ENCODE measurements around the gene RSRC2.
"Not testable (repeated sequence)": the region's sequence is repeated elsewhere in the genome, so short reads cannot be mapped to it uniquely, and the experiment has no call there.

Gene RSRC2

DNA sequence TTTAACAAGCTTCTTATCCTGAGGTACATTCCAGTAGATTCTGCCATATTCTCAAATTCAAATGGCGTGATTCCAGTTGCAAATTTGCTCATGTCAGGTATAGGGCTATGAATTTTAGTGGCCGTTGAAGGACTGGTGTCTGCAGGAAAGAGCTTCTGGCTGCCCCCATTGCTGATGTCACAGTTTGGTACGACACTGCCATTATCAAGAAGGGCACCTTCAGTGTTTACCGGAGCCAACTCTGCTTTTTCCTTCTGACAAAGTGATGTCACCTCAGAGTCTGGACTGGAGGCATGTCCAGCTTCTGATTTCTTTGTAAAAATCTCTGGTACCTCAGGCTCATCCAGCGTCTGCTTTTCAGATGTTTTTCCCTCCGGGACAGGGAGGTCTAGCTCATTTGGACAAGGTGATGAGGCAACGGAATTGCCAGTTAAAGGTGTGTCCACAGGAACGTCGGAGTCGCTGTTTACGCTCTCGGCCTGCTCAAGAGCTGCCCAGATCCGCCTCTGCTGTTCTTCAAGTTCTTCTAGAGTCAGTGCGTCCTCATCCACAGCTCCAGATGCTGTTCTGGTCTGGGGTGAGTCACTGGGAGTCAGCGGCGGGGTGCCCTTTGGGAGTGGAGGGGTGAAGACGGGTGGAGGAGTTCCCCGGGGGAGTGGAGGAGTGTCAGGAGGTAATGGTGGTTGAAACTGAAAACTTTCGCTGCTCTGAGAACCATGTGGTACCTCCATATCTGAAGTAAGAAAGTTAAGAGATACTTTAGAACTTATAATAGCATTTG, 53.0 kb downstream of the RSRC2 start:
- peak; percentile 45 for DNase-seq
- TF ChIP-seq, protein P1, sequence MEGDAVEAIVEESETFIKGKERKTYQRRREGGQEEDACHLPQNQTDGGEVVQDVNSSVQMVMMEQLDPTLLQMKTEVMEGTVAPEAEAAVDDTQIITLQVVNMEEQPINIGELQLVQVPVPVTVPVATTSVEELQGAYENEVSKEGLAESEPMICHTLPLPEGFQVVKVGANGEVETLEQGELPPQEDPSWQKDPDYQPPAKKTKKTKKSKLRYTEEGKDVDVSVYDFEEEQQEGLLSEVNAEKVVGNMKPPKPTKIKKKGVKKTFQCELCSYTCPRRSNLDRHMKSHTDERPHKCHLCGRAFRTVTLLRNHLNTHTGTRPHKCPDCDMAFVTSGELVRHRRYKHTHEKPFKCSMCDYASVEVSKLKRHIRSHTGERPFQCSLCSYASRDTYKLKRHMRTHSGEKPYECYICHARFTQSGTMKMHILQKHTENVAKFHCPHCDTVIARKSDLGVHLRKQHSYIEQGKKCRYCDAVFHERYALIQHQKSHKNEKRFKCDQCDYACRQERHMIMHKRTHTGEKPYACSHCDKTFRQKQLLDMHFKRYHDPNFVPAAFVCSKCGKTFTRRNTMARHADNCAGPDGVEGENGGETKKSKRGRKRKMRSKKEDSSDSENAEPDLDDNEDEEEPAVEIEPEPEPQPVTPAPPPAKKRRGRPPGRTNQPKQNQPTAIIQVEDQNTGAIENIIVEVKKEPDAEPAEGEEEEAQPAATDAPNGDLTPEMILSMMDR (IDR thresholded peaks at IDR 0.05; ENCODE audit: low read depth, low read length, missing control alignments), result no peak
- in situ Hi-C loops (cut with HindIII; ENCODE audit: low pct_ligation_motif_present, low sequenced_read_pairs), result loop anchor here (10.0 kb wide), 1 partner anchor 79 kb away; no protein-coding TSS in a partner anchor
- Histone ChIP-seq H3K4me3 (ENCODE audit: low read depth, low read length) (no peak overlapping the region), H3K27ac (no peak overlapping the region), H3K36me3 (replicated peaks) (peaks cover 41% of the 10 kb centered on the region), H3K27me3 (replicated peaks) (no peaks in the 10 kb centered on the region)

DNA sequence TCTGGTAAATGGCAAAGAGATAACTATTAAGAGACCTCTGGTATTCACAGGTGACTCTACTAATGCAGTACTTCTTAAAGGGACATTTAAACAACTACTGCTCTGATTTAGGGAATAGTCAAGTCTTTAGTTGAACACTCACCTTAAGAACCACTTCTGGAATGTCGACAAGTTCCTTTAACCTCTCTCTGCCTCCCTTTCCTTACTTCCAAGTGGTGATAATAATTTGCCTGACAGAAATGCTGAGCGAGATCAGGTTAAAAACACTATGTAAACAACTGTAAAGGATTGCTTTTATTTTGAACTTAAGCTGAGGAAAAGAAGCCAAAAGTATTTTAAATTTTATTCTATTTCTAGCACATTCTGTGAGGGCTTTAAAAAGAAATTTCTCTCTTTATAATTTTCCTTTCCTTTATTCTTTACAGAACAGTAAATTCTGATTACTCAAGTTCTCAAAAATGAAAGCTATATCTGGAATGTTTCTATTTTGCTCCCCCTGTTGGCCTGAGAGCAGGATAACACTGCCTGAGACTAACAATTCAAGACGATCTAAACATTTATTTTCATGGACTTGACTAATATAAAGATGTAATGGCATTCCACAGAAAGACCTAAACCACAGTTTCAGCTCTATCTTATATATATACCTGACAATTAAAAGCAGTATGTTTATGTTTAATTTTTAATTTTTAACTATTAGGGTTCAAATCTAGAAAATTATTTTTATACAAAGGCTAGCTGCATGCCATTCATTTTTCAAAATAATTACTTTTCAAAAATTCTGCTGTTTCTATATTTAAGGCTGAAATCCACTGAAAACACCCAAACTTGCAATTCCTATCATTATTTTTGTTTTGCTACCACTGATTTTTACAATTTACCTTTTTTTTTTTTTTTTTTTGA, 55.2 kb downstream of the RSRC2 start:
- Histone ChIP-seq H3K27ac (peak overlapping the region; percentile 47), H3K27me3 (replicated peaks) (no peaks in the 10 kb centered on the region), H3K36me3 (replicated peaks) (peaks cover 34% of the 10 kb centered on the region), H3K4me3 (ENCODE audit: low read depth, low read length) (no peak overlapping the region)
- TF ChIP-seq, protein P1 (IDR thresholded peaks at IDR 0.05; ENCODE audit: low read depth, low read length, missing control alignments), result peak; percentile 78
- no peak for DNase-seq
- in situ Hi-C loops (cut with HindIII; ENCODE audit: low pct_ligation_motif_present, low sequenced_read_pairs), result loop anchor here (10.0 kb wide), 1 partner anchor 77 kb away; no protein-coding TSS in a partner anchor

DNA sequence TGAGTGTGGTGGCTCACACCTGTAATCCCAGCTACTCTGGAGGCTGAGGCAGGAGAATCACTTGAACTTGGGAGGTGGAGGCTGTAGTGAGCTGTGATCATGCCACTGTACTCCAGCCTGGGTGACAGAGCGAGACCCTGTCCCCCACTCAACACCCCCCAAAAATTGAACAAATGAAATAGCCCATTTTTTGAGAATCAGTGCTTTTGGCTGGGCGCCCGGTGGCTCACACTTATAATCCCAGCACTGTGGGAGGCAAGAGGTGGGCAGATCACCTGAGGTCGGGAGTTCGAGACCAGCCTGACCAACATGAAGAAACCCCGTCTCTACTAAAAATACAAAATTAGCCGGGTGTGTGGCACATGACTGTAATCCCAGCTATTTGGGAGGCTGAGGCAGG, 56.2 kb downstream of the RSRC2 start:
- in situ Hi-C loops (cut with HindIII; ENCODE audit: low pct_ligation_motif_present, low sequenced_read_pairs), result loop anchor here (10.0 kb wide), 1 partner anchor 76 kb away; no protein-coding TSS in a partner anchor
- H3K4me3 ChIP-seq (ENCODE audit: low read depth, low read length); H3K27me3 ChIP-seq (replicated peaks); H3K27ac ChIP-seq; DNase-seq: not testable (repeated sequence)
- peaks cover 26% of the 10 kb centered on the region for H3K36me3 ChIP-seq (replicated peaks)

DNA sequence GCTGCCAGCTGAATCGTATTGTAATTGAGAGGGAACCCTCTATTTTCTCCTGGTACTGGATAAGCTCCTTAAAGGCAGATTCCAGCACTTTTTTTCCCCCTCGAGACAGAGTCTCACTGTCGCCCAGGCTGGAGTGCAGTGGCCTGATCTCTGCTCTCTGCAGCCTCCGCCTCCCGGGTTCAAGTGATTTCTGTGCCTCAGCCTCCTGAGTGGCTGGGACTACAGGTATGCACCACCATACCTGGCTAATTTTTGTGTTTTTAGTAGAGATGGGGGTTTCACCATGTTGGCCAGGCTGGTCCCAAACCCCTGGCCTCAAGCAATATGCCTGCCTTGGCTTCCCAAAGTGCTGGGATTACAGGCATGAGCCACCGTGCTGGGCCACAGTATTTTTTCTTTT, 56.9 kb downstream of the RSRC2 start:
- not testable (repeated sequence) for H3K27ac ChIP-seq; DNase-seq; H3K27me3 ChIP-seq (replicated peaks); H3K4me3 ChIP-seq (ENCODE audit: low read depth, low read length)
- in situ Hi-C loops (cut with HindIII; ENCODE audit: low pct_ligation_motif_present, low sequenced_read_pairs), result loop anchor here (10.0 kb wide), 1 partner anchor 75 kb away; no protein-coding TSS in a partner anchor
- H3K36me3 ChIP-seq (replicated peaks), result peaks cover 19% of the 10 kb centered on the region

DNA sequence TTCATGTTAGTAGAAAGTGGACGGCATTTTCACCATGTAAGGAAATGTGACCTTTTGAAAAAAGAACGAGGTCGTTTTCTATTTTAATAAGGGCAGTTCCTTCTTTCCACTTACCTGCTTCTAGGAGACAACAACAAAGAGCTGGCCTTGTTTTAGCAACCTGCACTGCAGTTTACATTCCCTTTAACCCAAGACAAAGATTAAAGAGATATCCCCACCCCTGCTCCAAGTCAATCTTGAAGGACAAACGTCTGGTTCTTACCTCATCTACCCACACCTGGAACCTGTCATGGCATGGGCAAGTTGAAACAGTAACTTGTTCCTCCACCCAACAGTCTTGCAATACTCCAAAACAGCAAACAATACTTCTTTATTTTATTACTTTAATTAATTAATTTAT, 58.8 kb downstream of the RSRC2 start:
- no peak overlapping the region for H3K4me3 ChIP-seq (ENCODE audit: low read depth, low read length)
- TF ChIP-seq, protein P1 (IDR thresholded peaks at IDR 0.05; ENCODE audit: low read depth, low read length, missing control alignments), result no peak
- peaks cover 7% of the 10 kb centered on the region for H3K36me3 ChIP-seq (replicated peaks)
- no peak for DNase-seq
- H3K27me3 ChIP-seq (replicated peaks), result no peaks in the 10 kb centered on the region
- no peak overlapping the region for H3K27ac ChIP-seq
- in situ Hi-C loops (cut with HindIII; ENCODE audit: low pct_ligation_motif_present, low sequenced_read_pairs), result no loop called here

DNA sequence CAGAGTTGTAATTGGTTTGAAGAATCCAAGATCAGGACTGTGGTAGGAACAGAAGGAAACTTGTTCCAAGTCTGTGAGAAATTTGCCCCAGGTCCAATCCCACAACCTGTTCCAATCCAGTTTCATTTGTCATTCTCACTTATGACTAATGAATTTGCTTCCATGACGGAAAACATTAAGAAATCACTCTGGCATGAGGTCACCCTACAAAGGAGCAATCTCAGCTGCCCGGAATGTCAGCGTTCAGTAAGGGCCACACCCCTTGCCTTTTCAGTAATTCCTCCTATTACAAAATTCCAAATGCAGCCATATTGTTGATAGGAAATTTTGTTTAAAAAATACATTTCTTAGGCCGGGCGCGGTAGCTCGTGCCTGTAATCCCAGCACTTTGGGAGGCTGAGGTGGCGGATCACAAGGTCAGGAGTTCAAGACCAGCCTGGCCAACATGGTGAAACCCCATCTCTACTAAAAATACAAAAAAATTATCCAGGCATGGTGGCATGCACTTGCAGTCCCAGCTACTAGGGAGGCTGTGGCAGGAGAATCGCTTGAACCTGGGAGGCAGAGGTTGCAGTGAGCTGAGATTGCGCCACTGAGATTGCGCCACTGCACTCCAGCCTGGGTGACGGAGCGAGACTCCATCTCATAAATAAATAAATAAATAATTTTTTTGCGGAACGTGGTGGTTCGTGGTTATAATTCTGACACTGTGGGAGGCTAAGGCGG, 62.3 kb downstream of the RSRC2 start:
- DNase-seq, result peak; percentile 93
- H3K4me3 ChIP-seq (ENCODE audit: low read depth, low read length); H3K27me3 ChIP-seq (replicated peaks); in situ Hi-C loops (cut with HindIII; ENCODE audit: low pct_ligation_motif_present, low sequenced_read_pairs); H3K36me3 ChIP-seq (replicated peaks): not testable (repeated sequence)
- H3K27ac ChIP-seq, result peak overlapping the region; percentile 65

All from brain microvascular endothelial cell (primary cell).